Left forelimb (tissue), 1 donor: Measurements from ENCODE around the gene EFNB2.
A peak's percentile ranks its signal among the peaks of the same experiment; 100 is the strongest.

ENCODE experiments used
- DNase-seq: peaks from one replicate; pipeline ENCODE4 v3.0.0-alpha.2; 2018; ENCODE audit warnings: low spot score

Gene EFNB2

GRCh38 chr13:106550570-106551135, 15.2 kb upstream of the EFNB2 start:
- DNase-seq = no peak

- no peak for DNase-seq
These were observed 12.7 kb upstream of the EFNB2 start for GRCh38 chr13:106548064-106548696.

GRCh38 chr13:106541826-106542225, 6.4 kb upstream of the EFNB2 start:
- DNase-seq = no peak

GRCh38 chr13:106540613-106541012, 5.2 kb upstream of the EFNB2 start:
- no peak for DNase-seq

- no peak for DNase-seq
These were observed 2.1 kb upstream of the EFNB2 start for GRCh38 chr13:106537521-106537920.

- peak; percentile 94 for DNase-seq
These were observed 977 bp upstream of the EFNB2 start for GRCh38 chr13:106536244-106537034.

GRCh38 chr13:106534639-106535551, 567 bp downstream of the EFNB2 start:
- peak; percentile 73 for DNase-seq

- peak; percentile 77 for DNase-seq
These were observed 1.4 kb downstream of the EFNB2 start for GRCh38 chr13:106533943-106534638.

- DNase-seq = peak; percentile 89
These were observed 2.1 kb downstream of the EFNB2 start for GRCh38 chr13:106533101-106533942.

GRCh38 chr13:106532111-106532929, 3.1 kb downstream of the EFNB2 start:
- DNase-seq = peak; percentile 73

GRCh38 chr13:106530980-106531481, 4.4 kb downstream of the EFNB2 start:
- DNase-seq = no peak

- no peak for DNase-seq
These were observed 5.2 kb downstream of the EFNB2 start for GRCh38 chr13:106530171-106530851.

GRCh38 chr13:106529415-106530170, 5.9 kb downstream of the EFNB2 start:
- no peak for DNase-seq

- DNase-seq = no peak
These were observed 6.6 kb downstream of the EFNB2 start for GRCh38 chr13:106528718-106529414.

- DNase-seq = no peak
These were observed 7.6 kb downstream of the EFNB2 start for GRCh38 chr13:106527826-106528225.

- no peak for DNase-seq
These were observed 8.0 kb downstream of the EFNB2 start for GRCh38 chr13:106527445-106527801.

GRCh38 chr13:106526738-106527444, 8.6 kb downstream of the EFNB2 start:
- no peak for DNase-seq
